DOHH2 (cell line): Measurements from ENCODE around the gene ANKRD1.

Experiments used
- H3F3A ChIP-seq: fragments of 200-600 bp; sonication (generic), shearing (Covaris generic); 2 replicates; pipeline ENCODE4 v1.6.0; 2016; ENCODE audit warnings: antibody characterized with exemption, mild to moderate bottlenecking; ENCODE audit not compliant: control insufficient read depth, insufficient read depth
- H3K27ac ChIP-seq: fragments of 200-600 bp; sonication (generic); 2 replicates; pipeline ENCODE4 v1.5.1; 2014; ENCODE audit warnings: low read depth, mild to moderate bottlenecking, low read length, moderate library complexity
- H3K27me3 ChIP-seq: fragments of 200-600 bp; sonication (generic); 2 replicates; pipeline ENCODE4 v1.6.1; 2014; ENCODE audit warnings: mild to moderate bottlenecking, low read length, mixed read lengths; ENCODE audit not compliant: control insufficient read depth
- H3K36me3 ChIP-seq: fragments of 200-600 bp; sonication (generic); 2 replicates; pipeline ENCODE4 v1.6.1; 2014; ENCODE audit warnings: mild to moderate bottlenecking, low read length, moderate library complexity, mixed read lengths; ENCODE audit not compliant: control insufficient read depth
- H3K4me1 ChIP-seq: fragments of 200-600 bp; sonication (generic); 2 replicates; pipeline ENCODE4 v1.6.1; 2014; ENCODE audit warnings: mild to moderate bottlenecking, low read length, mixed read lengths; ENCODE audit not compliant: control insufficient read depth
- H3K4me2 ChIP-seq: fragments of 200-600 bp; sonication (generic); 2 replicates; pipeline ENCODE4 v1.6.0; 2014; ENCODE audit warnings: mild to moderate bottlenecking, low read length, moderate library complexity
- H3K4me3 ChIP-seq: fragments of 200-600 bp; sonication (generic); 2 replicates; pipeline ENCODE4 v1.5.1; 2014; ENCODE audit warnings: mild to moderate bottlenecking, low read length, mixed read lengths
- H3K79me2 ChIP-seq: fragments of 200-600 bp; sonication (generic); 2 replicates; pipeline ENCODE4 v1.6.1; 2014; ENCODE audit warnings: mild to moderate bottlenecking, low read length, mixed read lengths; ENCODE audit not compliant: control insufficient read depth
- H3K9me2 ChIP-seq: fragments of 200-600 bp; sonication (generic); replicated peaks from 2 replicates; pipeline ENCODE4 v1.6.1; 2014; ENCODE audit warnings: mild to moderate bottlenecking, low read length, mixed read lengths; ENCODE audit not compliant: control insufficient read depth
- H3K9me3 ChIP-seq: fragments of 200-600 bp; sonication (generic); 2 replicates; pipeline ENCODE4 v1.6.1; 2014; ENCODE audit warnings: antibody characterized with exemption, low read length, mixed read lengths; ENCODE audit not compliant: control insufficient read depth, insufficient read depth
- H4K20me1 ChIP-seq: fragments of 200-600 bp; sonication (generic); 2 replicates; pipeline ENCODE4 v1.6.0; 2014; ENCODE audit warnings: low read depth, mild to moderate bottlenecking, antibody characterized with exemption, low read length, moderate library complexity; ENCODE audit not compliant: control insufficient read depth, insufficient read depth
- CTCF ChIP-seq: fragments of 200-600 bp; sonication (generic); IDR thresholded peaks from one replicate; pipeline ENCODE4 v1.5.1; 2014; ENCODE audit warnings: antibody characterized with exemption, mild to moderate bottlenecking, low read depth, low read length; ENCODE audit not compliant: poor library complexity, severe bottlenecking
- EZH2phosphoT487 ChIP-seq: fragments of 200-600 bp; sonication (generic); IDR thresholded peaks from 2 replicates; pipeline ENCODE4 v1.6.1; 2017; ENCODE audit warnings: borderline replicate concordance, mild to moderate bottlenecking, antibody characterized with exemption, low read length, moderate library complexity, mixed read lengths

ANKRD1 gene

GRCh38 chr10:90960355-90960814 is 39.5 kb upstream of the ANKRD1 start:
- no peaks in the 10 kb centered on the region for H3K9me3 ChIP-seq
- H4K20me1 ChIP-seq: no peaks in the 10 kb centered on the region
- H3K36me3 ChIP-seq: no peaks in the 10 kb centered on the region
- H3F3A ChIP-seq: no peaks in the 10 kb centered on the region
- H3K27ac ChIP-seq: no peak overlapping the region
- no peak overlapping the region for H3K4me2 ChIP-seq
- no peak for TF ChIP-seq EZH2phosphoT487
- TF ChIP-seq CTCF: no peak
- no peaks in the 10 kb centered on the region for H3K79me2 ChIP-seq
- no peaks in the 10 kb centered on the region for H3K4me1 ChIP-seq
- H3K4me3 ChIP-seq: no peak overlapping the region
- no peaks in the 10 kb centered on the region for H3K9me2 ChIP-seq
- no peaks in the 10 kb centered on the region for H3K27me3 ChIP-seq

GRCh38 chr10:90959826-90960225 is 38.9 kb upstream of the ANKRD1 start:
- Histone ChIP-seq H3K4me2 (no peak overlapping the region), H3K79me2 (no peaks in the 10 kb centered on the region), H3K4me3 (no peak overlapping the region), H3K9me2 (no peaks in the 10 kb centered on the region), H3K4me1 (no peaks in the 10 kb centered on the region), H3K36me3 (no peaks in the 10 kb centered on the region), H4K20me1 (no peaks in the 10 kb centered on the region), H3K27ac (no peak overlapping the region), H3K9me3 (no peaks in the 10 kb centered on the region), H3K27me3 (no peaks in the 10 kb centered on the region), H3F3A (no peaks in the 10 kb centered on the region)
- TF ChIP-seq EZH2phosphoT487 (no peak), CTCF (no peak)

- no peak overlapping the region for H3K4me2 ChIP-seq
- TF ChIP-seq CTCF (no peak), EZH2phosphoT487 (no peak)
- H3F3A ChIP-seq: no peaks in the 10 kb centered on the region
- H3K36me3 ChIP-seq: no peaks in the 10 kb centered on the region
- H3K27ac ChIP-seq: no peak overlapping the region
- no peak overlapping the region for H3K4me3 ChIP-seq
- no peaks in the 10 kb centered on the region for H4K20me1 ChIP-seq
- no peaks in the 10 kb centered on the region for H3K4me1 ChIP-seq
- H3K79me2 ChIP-seq: no peaks in the 10 kb centered on the region
- no peaks in the 10 kb centered on the region for H3K9me2 ChIP-seq
- no peaks in the 10 kb centered on the region for H3K9me3 ChIP-seq
- H3K27me3 ChIP-seq: no peaks in the 10 kb centered on the region
These were observed 37.9 kb upstream of the ANKRD1 start for GRCh38 chr10:90958781-90959180.
